ENCODE data around the gene LCE1F. TPM values are rescaled to one million over a fixed set of nuclear protein-coding genes. Genes with fewer than 3 reads are reported as not detected.

LCE1F gene
- polyA plus RNA-seq, 1 experiment: not detected

- peaks cover 15% of the 10 kb centered on the region for H3K9me3 ChIP-seq (ENCODE audit: control insufficient read depth, insufficient read depth, low read length)
- ChIA-PET POLR2A (no interaction called here), CTCF (no interaction called here)
- no peak overlapping the region for H3K4me3 ChIP-seq (ENCODE audit: low read depth, low read length)
- no peak for DNase-seq (ENCODE audit: low read depth, low spot score)
- H3K27me3 ChIP-seq (ENCODE audit: control insufficient read depth, insufficient read depth, low read length): no peaks in the 10 kb centered on the region
- H3K27ac ChIP-seq (ENCODE audit: low read depth, low read length): no peak overlapping the region
- no peak for TF ChIP-seq CTCF (IDR thresholded peaks at IDR 0.05; ENCODE audit: low read depth, low read length)
Observed at GRCh38 chr1:152739841-152740240, 35.1 kb upstream of the LCE1F start.

- Histone ChIP-seq H3K27me3 (ENCODE audit: control insufficient read depth, insufficient read depth, low read length) (no peaks in the 10 kb centered on the region), H3K27ac (ENCODE audit: low read depth, low read length) (no peak overlapping the region), H3K9me3 (ENCODE audit: control insufficient read depth, insufficient read depth, low read length) (peaks cover 15% of the 10 kb centered on the region), H3K4me3 (ENCODE audit: low read depth, low read length) (no peak overlapping the region)
- no peak for DNase-seq (ENCODE audit: low read depth, low spot score)
- TF ChIP-seq CTCF (IDR thresholded peaks at IDR 0.05; ENCODE audit: low read depth, low read length): no peak
- ChIA-PET CTCF (no interaction called here), POLR2A (no interaction called here)
Observed at GRCh38 chr1:152741656-152742055, 33.3 kb upstream of the LCE1F start.

GRCh38 chr1:152743371-152744145 lies 31.4 kb upstream of the LCE1F start:
- no peak for DNase-seq (ENCODE audit: low read depth, low spot score)
- CTCF ChIA-PET: no interaction called here
- TF ChIP-seq CTCF (IDR thresholded peaks at IDR 0.05; ENCODE audit: low read depth, low read length): no peak
- Histone ChIP-seq H3K27me3 (ENCODE audit: control insufficient read depth, insufficient read depth, low read length) (no peaks in the 10 kb centered on the region), H3K9me3 (ENCODE audit: control insufficient read depth, insufficient read depth, low read length) (peaks cover 6% of the 10 kb centered on the region), H3K27ac (ENCODE audit: low read depth, low read length) (no peak overlapping the region), H3K4me3 (ENCODE audit: low read depth, low read length) (no peak overlapping the region)
- POLR2A ChIA-PET: no interaction called here

GRCh38 chr1:152745289-152745704 lies 29.6 kb upstream of the LCE1F start:
- Histone ChIP-seq H3K27ac (ENCODE audit: low read depth, low read length) (no peak overlapping the region), H3K9me3 (ENCODE audit: control insufficient read depth, insufficient read depth, low read length) (peaks cover 6% of the 10 kb centered on the region), H3K4me3 (ENCODE audit: low read depth, low read length) (no peak overlapping the region), H3K27me3 (ENCODE audit: control insufficient read depth, insufficient read depth, low read length) (no peaks in the 10 kb centered on the region)
- TF ChIP-seq CTCF (IDR thresholded peaks at IDR 0.05; ENCODE audit: low read depth, low read length): no peak
- ChIA-PET POLR2A (no interaction called here), CTCF (no interaction called here)
- no peak for DNase-seq (ENCODE audit: low read depth, low spot score)

- DNase-seq (ENCODE audit: low read depth, low spot score): no peak
- Histone ChIP-seq H3K9me3 (ENCODE audit: control insufficient read depth, insufficient read depth, low read length) (peaks cover 6% of the 10 kb centered on the region), H3K27ac (ENCODE audit: low read depth, low read length) (no peak overlapping the region), H3K27me3 (ENCODE audit: control insufficient read depth, insufficient read depth, low read length) (no peaks in the 10 kb centered on the region), H3K4me3 (ENCODE audit: low read depth, low read length) (no peak overlapping the region)
- ChIA-PET POLR2A (no interaction called here), CTCF (no interaction called here)
- TF ChIP-seq CTCF (IDR thresholded peaks at IDR 0.05; ENCODE audit: low read depth, low read length): no peak
Observed at GRCh38 chr1:152745765-152746444, 29.0 kb upstream of the LCE1F start.

Measured in AG04450 (cell line).